Activated CD4-positive, CD25-positive, alpha-beta regulatory T cell treated with anti-CD3 and anti-CD28 coated beads, Interleukin-2, amount 50 U/mL, for 72 hours (primary cell): ENCODE measurements around the gene RPL11.

Experiments used
- DNase-seq: peaks from one replicate; pipeline ENCODE4 v3.0.0; 2021

Gene RPL11

DNA sequence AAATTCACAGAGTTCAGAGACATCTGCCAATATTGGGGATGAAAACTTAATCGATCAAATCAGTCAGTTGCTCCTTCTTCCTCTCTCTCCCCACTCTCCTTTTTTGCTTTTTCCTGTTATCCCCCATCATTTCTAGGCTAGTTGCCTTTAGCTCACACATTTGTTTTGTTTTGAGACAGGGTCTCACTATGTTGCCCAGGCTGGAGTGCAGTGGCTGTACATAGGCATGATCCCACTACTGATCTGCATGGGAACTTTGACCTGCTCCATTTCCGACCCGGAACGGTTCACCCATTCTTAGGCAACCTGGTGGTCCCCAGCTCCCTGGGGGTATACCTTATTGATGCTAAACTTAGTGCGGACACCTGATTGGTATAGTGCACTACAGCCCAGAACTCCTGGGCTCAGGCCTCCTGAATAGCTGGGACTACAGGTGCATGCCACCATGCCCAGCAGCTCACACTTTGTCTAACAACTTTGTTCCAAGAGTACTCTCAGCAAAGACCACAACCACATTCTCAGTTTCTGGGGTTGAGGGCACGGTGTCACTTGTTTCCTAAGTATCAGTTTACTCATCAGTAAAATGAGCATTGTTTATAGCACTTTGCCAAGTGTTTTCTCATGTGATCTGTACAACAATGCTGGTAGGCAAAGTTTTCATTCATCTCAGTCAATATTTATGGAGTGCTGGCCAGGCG lies 45.0 kb downstream of the RPL11 start:
- no peak for DNase-seq

GRCh38 chr1:23741609-23742008 lies 50.0 kb downstream of the RPL11 start:
- no peak for DNase-seq

DNA sequence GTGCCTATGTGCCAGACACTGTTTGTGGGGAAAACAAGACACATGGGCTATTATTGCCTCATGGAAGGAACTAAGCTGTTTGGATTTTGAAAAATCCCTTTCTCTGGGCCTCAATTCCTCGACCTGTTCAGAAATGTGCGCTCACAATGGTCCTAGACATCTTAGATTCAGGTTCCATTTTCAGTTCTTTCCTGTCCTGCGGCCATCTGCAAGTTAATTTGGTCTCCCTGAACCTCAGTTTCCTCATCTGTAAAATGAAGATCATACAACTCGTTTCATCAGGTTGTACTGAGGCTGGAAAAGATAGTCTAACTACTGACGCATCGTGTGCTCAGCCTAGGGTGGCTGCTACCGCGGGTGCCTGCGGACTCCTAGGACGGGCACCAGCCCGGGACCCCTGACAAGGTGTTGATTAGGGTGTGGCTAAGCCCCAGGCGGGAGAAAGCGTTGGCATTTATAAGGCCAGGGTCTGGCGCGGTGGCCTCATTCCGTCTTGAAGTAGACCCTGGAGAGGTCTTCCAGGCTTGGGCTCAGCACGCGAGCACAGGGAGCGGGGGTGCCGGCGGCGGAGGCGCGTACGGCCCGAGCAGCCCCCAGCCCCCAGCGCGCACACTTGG lies 51.2 kb downstream of the RPL11 start:
- no peak for DNase-seq

- peak; percentile 82 for DNase-seq
These were observed 51.9 kb downstream of the RPL11 start, which contains the start of gene ELOA for GRCh38 chr1:23743287-23744152. TSS of gene ELOA (plus strand) at chr1:23743471. CDS start at chr1:23743504, 33 bp downstream.

- DNase-seq = no peak
These were observed 53.9 kb downstream of the RPL11 start for GRCh38 chr1:23745515-23745914.
